Ramos (cell line): ENCODE measurements around the gene EIF4E3.

Source experiments
- in situ Hi-C: fragments of 300-500 bp; cut with MboI; formaldehyde crosslinking; loops from one replicate; pipeline ENCODE4 v1.14.3; 2022; ENCODE audit warnings: low sequenced_read_pairs; ENCODE audit not compliant: unreplicated experiment

Gene EIF4E3

DNA sequence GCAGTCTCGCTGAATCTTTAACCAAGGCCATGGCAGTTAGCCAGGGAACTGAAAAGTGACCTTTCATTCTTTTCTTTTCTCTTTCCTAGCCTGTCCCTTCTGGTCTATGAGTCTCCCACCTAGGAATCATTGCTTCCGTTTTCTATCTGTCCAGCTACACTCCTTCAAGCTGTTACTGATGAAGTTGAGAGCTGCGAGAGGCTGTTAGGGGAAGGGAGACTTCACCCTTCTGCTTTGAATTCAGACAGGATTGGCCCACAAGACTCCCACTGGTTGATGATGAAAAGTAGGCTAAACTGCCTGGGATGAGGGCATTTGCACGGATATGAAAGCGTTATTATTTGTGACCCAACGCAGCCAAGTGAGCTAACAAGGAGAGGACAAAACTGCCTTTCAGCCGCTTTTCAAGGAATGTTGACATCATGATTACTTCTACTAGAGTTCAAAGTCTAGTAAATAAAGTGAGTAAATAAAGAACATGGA is 30.2 kb downstream of the EIF4E3 start:
- in situ Hi-C loops = no loop called here

DNA sequence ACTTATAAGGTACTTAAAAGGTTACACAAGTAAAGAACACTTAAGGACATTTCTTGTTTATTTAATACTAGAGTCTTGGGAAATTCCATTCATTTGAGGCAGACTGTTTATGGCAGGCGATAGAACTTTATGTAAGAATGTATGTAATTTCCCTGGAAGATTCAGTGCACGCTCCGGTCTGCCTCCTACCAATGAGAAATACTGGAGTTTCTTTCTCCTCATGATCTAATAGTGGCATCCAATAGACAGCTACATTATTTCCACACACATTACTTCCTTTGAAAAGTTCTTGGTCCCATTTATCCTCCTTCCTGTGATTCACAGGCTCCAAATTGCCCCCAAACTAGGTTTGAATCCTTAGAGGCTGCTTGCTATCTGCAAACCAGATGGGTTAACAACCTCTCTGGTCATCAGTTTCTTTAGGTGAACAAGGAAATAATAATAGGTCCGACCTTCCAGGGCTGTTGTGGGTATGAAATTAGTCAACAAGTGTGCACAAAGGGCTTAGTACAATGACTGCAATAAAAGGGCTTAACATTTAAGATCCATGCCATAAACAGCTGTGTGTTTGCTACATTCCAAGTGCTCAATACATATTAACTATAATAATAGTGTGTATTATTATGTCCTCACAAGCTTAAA is 30.7 kb downstream of the EIF4E3 start:
- in situ Hi-C loops = no loop called here

DNA sequence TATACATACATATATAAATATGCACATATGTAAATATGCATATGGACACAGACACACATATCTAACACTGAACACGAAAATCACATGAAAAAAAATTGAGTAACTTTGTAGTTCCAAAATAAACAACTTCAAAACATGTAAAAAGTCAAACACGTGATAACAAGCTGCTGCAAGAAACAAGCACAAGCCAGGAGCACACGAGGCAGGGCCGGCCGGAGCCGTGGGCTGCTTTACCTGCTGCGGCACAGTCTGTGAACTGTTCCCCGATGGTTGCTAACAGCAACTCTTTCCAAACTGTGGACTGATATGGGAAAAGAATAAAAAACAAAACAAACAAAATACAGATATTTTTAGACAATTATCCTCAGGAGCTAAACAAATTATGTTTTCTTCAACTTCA is 31.6 kb downstream of the EIF4E3 start:
- in situ Hi-C loops = no loop called here

DNA sequence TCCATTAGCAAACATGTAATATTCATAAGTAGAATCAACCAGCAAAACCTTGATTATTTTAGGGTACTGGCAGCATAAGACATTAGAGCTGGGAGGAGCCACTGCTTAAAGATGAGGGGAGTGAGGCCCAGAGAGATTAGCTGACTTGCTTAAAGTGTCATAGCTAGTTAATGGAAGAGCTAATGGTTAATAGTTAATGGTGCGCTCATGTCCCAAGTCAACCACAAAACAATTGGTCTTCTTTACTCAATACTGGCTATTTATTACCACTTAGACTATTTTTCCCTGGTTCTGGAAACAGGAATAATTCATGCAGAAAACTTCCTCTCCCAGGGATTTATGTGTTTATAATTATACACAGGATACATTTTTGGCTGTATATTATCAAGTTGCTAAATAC is 33.1 kb downstream of the EIF4E3 start:
- in situ Hi-C loops = no loop called here

DNA sequence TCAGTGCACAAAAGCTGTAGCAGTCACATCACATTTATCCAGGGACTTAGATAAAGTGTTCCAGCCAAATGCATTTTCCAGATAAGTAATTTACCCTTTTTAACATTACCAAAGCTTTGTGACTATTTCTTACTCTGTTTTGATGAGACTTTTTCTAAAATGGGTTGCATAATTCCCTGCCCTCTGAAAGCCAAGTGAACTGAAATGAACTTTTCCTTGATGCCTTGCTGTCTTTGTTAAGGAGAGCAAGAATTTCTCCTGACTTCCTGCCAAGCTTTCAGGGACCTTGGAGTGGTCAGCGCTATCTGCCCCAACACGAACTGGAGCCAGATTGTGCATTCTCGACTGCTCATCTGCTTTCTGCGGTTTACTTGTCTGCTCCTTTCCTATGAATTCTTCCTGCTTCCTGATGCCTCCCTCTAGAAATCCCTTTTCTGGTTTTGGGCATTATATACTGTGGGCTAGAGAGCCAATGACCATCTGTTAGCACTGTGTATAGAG is 34.8 kb downstream of the EIF4E3 start:
- in situ Hi-C loops = no loop called here

DNA sequence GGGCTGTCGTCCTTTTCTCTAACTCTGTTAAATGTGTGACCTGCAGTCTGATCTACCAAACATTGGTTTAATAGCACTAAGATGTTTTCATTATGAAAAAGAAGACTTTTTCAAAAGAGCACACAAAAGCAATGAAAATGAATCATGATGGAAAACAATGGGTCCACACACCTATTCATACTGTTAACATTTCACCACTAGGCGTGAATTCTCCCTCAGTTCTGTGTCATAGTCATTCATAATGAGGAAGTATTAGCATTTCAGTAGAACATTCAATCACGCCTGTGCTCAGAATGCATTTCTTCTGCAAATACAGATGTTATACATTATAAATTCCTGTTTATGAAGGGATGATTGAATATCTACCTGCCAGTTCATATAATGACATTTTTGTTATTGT is 35.9 kb downstream of the EIF4E3 start:
- in situ Hi-C loops = no loop called here

DNA sequence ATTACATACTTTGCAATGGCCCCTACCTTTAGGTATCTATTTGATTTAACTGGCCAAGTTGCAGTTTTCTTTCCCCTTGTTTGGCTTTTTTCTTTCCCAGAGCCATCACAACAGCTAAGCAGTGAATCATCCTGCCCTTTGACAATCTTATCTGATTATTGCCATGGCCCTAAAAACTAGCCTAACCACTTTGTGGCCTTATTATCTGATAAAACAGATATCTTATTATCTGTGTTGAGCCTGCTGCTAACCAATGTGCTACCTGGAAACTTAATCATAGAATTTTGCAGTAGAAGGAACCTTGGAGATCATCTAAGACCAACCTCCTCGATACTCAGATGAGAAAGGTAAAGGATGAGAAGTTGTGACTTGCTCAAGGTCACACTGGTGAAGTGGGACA is 37.1 kb downstream of the EIF4E3 start:
- in situ Hi-C loops = no loop called here

DNA sequence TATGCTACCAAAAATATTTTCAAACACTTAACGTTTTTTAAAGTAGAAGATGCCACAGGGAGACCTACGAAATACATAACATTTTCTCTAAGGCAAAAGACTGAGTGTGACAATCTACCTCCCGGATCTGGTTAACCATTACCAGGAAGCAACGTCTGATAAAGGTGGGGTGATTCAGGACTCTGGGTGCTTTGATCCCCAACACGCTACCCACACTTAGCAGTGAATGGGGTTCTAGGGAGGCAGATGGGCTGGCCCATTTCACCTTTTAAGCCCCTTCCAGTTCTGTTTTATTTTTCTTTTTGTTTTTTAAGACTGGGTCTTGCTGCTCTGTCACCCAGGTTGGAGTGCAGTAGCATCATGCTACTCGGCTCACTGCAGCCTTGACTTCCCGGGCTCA is 39.5 kb downstream of the EIF4E3 start:
- in situ Hi-C loops = no loop called here

DNA sequence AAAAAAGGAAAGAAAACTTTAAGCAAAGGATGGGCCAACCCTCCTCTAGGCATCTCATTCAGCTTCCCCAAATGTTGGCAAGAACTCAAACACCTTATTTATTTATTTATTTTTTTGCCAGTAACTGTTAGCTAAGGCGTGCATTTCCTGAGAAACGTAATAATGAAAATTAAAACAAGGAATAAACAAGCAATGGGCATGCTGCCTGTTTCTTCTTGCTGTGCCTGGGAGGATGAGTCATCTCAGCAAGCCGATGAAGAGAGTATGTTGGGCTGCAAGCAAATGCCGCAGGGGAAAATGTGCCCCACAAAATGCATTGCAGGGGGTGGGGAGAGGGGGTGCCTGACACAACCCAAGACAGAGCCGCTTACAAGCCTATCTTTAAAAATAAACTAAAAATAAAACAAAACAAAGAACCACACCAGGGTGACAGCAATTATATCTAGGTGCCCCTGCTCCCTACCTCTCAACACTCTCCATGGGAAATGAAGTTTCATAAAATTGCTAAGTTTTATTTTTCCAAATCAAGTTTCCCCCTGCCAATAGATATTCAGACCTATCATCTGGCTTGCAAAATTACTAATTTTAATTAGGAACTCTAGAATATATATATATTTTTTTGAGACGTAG is 40.3 kb downstream of the EIF4E3 start:
- in situ Hi-C loops = no loop called here

DNA sequence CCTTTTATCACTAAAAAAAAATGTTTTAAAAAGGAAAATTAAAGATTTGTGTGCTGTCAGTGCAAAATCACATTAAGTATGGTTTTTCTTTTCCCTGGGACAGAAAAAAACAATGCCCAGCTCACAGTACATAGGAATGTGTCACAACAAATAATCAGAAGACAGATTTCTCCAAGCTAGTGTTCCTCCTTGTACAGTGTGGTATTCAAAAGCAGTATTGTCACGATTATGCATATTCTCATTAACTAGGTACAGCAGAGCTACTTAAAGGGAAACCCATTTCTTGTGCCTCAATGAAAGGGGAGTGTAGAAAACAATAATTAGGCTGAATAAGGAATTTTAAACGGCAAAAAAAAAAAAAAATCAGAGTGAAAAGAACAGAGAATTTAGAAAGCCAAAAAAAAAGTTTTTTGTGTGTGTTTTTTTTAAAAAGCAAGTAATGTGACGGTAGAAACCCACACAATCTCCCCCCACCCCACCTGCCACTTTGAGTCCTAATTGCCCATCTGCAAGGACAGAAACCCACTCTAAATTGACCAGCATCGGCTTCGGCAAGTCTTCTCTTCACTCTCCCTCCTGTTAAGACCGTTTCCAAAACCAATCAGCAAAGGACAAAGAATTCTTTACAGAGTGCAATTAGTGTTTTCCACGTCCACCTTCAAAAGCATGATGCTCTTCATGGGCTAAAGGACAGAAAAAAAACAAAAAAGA is 41.0 kb downstream of the EIF4E3 start:
- in situ Hi-C loops = no loop called here

DNA sequence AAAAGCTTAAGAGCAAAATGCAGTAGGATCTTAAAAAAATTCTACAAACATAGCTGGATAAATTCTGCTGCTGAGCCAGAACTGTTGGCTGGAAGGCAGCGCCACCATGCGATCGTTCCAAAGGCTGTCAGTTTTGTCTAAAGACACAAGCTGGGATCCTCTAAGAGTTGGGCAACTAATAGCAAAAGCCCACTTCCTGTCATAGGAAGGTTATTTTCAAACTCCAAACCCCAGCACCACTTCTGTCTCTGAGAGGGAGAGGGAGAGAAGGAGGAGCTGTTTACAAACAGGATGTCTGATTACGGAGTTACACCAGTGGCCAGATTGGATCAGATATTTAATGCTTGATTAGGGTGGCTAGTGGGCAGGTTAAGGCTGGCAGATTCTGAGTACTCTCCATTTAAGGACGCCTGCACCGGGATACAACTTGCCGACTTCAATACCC is 44.0 kb downstream of the EIF4E3 start:
- in situ Hi-C loops = no loop called here

DNA sequence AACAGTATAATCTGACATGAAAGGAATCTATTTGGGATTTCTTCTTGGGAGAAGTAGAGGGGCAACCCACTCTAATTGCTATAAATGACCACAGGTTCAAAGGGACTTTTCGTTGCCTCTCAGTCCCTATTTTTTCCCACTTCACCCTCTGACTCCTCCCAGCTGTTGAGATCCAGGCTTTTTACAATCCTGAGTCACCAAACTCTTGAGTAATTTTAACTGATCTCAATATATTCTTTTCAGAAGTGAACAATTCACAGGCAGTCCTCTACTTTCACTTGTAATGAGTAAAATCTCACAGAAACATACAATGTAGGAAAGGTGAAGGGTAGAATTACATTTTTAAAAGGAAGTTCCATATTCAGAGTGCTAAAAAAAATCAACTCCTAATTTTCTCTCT is 44.6 kb downstream of the EIF4E3 start:
- in situ Hi-C loops = no loop called here

DNA sequence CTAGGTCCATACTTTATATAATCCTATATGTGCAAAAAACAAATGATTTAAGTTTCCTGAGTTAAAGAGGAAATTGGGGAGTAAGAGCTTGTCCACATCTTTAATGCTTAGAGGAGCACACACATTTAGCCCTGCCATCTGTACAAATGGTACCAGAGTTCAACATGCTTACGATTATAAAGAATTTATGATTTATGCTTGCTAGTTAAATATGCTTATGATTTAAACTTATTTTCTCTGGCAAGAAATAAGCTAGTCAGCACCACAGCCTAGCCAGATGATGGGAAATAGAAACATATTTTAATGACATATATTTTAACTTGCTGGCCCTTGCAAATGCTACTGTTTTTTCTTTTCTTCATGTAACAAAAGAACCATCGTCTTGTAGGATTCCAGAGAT is 48.3 kb downstream of the EIF4E3 start:
- in situ Hi-C loops = no loop called here

DNA sequence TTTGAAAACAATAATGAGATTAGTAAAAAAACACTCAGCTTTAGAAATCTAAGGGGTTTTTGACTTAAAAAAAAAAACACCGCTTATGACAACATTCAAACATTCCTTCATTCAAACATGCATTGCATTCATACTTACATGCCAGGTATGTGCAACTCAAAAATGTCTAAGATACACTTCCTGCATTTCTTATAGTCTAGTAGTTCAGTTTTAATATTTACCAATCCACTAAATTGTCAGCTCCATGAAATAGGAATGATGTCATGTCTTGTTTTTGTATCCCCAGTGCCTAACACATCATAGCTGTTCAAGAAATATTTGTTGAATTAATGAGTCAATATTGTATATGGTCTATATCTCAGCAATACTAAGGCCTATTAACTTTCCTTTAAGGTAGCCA is 51.7 kb downstream of the EIF4E3 start:
- in situ Hi-C loops = no loop called here

DNA sequence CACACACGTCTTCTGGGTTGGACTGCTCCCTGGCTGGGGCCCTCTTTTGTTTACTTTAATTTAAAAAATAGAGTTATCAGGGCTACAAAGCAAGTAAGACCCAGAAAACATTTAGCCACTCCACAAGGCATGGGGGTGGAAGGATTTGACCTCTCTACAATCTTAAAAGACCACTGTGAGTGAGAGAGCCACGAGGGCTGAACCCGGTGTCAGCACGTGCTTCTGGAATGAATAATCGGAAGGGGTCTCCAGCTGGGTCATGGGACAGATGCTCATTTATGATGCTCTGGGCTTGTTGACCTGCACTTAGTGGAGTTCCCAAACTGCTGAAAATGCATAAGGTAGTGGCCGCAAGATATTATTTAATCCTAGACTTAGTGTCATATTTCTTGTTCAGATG is 52.4 kb downstream of the EIF4E3 start:
- in situ Hi-C loops = no loop called here

DNA sequence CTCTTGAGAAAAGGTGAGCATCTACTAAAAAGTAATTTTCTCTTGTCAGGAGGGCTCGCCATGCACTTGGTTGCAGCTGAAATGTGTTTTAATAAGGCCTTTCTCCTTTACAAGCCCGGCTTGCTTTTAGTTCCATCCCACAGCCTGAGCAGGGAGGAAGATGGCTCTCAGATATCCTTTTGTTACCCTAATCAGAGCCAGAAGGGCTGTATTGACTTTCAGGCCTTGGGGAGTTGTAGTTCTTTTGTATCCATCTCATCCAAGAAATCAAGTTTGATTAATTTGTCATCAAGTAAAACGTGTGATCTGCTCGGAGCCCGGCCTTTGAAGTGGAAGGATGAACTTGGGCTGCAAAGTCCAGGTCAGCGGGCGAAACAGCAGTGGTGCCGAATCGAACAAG is 52.9 kb downstream of the EIF4E3 start:
- in situ Hi-C loops = no loop called here

DNA sequence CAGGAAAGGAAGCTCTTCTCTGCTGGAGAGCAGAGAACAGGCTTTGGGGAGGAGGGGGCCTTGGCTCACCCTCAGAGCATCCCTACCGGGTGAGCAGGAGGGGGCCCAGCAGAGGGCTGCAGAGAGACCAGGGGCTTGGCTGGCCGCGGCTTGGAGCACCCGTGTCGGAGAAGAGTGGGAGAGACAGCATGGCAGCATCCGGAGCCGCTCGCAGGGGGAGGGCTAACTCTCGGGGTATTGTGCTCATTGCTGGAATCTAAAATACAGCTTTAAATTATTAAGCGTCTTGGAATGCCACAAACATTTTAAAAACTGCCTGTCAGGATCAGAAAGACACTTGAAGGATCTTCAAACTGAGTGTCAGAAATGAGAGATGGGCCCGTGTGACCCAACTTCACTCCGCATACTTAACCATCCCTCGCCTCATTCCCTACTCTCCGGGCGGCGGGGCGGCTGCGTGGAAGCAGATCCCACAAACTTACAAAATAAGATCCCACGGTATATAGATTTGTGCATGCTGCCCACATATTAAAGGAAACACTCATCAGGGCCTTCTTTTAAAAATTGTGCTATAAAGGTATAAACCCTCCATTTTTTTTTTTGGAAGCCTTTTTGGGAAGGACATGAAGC is 53.9 kb downstream of the EIF4E3 start:
- in situ Hi-C loops = no loop called here

DNA sequence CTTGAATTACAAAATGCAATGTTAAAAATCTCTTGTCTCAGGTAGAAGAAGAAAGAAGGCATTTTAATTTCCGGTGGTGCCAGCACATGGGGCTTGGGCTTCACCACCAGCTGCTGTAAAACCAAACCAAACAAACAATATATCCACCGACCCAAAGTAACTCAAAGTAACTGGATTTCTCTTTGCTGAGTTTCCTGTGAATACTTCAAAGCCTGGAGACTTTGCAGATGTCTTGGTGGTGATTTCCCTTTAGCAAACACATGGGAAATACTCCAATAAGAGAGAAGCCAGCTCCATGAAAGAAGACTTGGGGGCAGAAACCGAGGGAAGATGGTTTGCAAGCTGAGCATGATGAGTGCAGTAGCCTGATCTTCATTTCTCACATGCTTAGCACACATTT is 62.6 kb downstream of the EIF4E3 start:
- in situ Hi-C loops = no loop called here

DNA sequence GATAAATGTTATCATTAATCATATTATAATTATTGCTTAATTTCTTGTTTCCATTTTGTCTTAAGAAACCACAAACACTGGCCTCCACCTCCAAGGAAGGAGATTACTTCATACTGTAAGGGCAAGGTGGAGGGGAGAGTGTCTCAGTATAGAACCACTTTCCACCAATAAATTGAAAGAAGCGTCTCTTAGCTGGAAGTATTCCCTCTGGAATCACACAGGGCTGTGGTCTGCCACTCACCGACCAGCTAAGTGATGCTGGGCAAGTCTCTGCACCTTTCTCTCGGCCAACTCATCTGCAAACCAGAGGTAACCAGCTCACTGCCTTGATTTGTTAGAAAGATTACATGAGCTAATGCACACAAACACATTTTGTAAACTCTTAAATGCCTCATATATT is 63.1 kb downstream of the EIF4E3 start:
- in situ Hi-C loops = no loop called here

DNA sequence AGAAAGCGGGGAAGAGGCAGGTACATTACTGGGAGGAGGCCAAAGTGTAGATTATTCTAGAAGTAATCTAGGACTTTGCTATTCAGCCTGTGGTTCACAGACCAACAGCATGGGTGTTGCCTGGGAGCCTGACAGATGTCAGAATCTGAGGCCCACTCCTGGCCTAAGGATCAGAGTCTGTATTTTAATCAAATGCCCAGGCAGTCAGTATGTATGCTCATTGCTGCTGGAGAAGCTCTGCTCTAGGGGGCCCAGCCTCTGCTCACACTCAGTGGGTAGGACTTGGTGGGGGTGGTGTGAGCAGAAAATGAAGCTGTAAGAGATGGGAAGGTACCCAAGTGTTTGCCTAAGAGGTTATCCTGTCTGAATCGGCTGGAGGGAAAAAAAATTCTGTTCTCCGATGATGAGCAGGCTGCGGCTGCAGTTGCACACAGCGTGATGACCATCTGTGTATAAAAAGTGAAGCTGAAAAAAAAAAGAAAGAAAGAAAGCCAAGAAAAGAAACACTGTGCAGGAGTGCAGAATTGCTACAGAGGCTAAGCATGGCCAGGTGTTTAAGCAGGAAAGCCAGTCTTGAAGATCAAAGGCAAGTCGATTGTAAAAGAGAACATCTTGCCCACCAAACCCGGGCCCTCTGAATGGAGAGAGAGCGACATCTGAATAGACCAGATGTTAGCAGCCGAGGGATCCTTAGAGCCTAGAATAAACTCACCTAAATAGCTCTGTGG is 65.2 kb downstream of the EIF4E3 start:
- in situ Hi-C loops = loop anchor here (10.0 kb wide), 1 partner anchor 1115 kb away; no protein-coding TSS in a partner anchor
